K562 (cell line): Measurements from ENCODE around the gene WDFY2. TPM values are rescaled to one million over a fixed set of nuclear protein-coding genes. Genes with fewer than 3 reads are reported as not detected.

ENCODE experiments used
- ATAC-seq: fragments of 200-7000 bp; cut with Tn5 transposase; 3 replicates; pipeline ENCODE4 v1.9.1; 2020; ENCODE audit warnings: moderate library complexity
- BruUV-seq: library from RNA; stranded (reverse); fragments of 400-500 nt; replicated peaks from 2 replicates; lab custom pipeline; 2021; lab: Mats Ljungman, UMichigan
- CTCF ChIA-PET: fragments of 300-600 bp; formaldehyde crosslinking; extraction: SDS; loops from one replicate; lab custom pipeline; 2021; ENCODE audit warnings: low intra/inter-chr PET ratio; lab: Yijun Ruan, JAX
- POLR2A ChIA-PET: fragments of 300-600, 350-650 bp; sonication (Branson Sonifier 250); formaldehyde crosslinking; extraction: SDS; loops from one replicate; lab custom pipeline; 2021; ENCODE audit warnings: antibody characterized with exemption, inconsistent platforms; lab: Yijun Ruan, JAX
- DNase-seq, 4 experiments: peaks; one replicate each; pipeline versions ENCODE4 v3.0.0 to v3.0.0-alpha.2; 2011 to 2018; ENCODE audit warnings: low spot score in 3 of 4, mixed read lengths in 3 of 4; ENCODE audit errors: extremely low read depth in 1 of 4
- FAIRE-seq: peaks from 2 replicates; lab custom pipeline; 2011; peaks lifted over from hg19 to GRCh38; lab: Jason Lieb, UNC
- H2AFZ ChIP-seq: 2 replicates; pipeline ENCODE4 v1.6.0; 2011; ENCODE audit warnings: low read depth, low read length, control low read depth, inconsistent platforms
- H3K27ac ChIP-seq: fragments of 200-600 bp; 3 replicates; pipeline ENCODE4 v1.8.0; 2011; ENCODE audit warnings: low read depth, mild to moderate bottlenecking, control low read depth, inconsistent platforms, low read length, moderate library complexity, mixed read lengths; ENCODE audit errors: extremely low read depth
- H3K27me3 ChIP-seq, 2 experiments: fragments of 300-600 bp in 1 of 2; 2 replicates in 1 of 2; 3 replicates in 1 of 2; pipeline versions ENCODE4 v1.6.0 to v1.8.0; 2011; ENCODE audit warnings: inconsistent platforms in 2 of 2, low read length in 2 of 2, mild to moderate bottlenecking in 1 of 2, mixed read lengths in 1 of 2, moderate library complexity in 1 of 2; ENCODE audit not compliant: control insufficient read depth in 2 of 2, insufficient read depth in 2 of 2
- H3K36me3 ChIP-seq: fragments of 300-600 bp; 3 replicates; pipeline ENCODE4 v1.8.0; 2011; ENCODE audit warnings: mild to moderate bottlenecking, low read length, inconsistent platforms; ENCODE audit not compliant: control insufficient read depth, insufficient read depth
- H3K4me1 ChIP-seq, 2 experiments: fragments of 200-600 bp in 1 of 2; replicated peaks in 1 of 2; 2 replicates in 1 of 2; 3 replicates in 1 of 2; pipeline versions ENCODE4 v1.5.1 to v1.8.0; 2011; ENCODE audit warnings: inconsistent platforms in 2 of 2, low read length in 2 of 2, mild to moderate bottlenecking in 1 of 2, mixed read lengths in 1 of 2, moderate library complexity in 1 of 2; ENCODE audit not compliant: control insufficient read depth in 2 of 2, insufficient read depth in 2 of 2
- H3K4me2 ChIP-seq: 2 replicates; pipeline ENCODE4 v1.6.1; 2011; ENCODE audit warnings: low read length, control low read depth, inconsistent platforms, mixed read lengths; ENCODE audit not compliant: insufficient read depth
- H3K4me3 ChIP-seq: fragments of 200-600 bp; sonication (generic), shearing (Covaris generic); 2 replicates; pipeline ENCODE4 v1.5.1; 2016; ENCODE audit warnings: control low read depth, inconsistent platforms
- H3K79me2 ChIP-seq: fragments of 200-600 bp; 3 replicates; pipeline ENCODE4 v1.8.0; 2011; ENCODE audit warnings: low read length, inconsistent platforms; ENCODE audit not compliant: control insufficient read depth, insufficient read depth
- H3K9ac ChIP-seq, 2 experiments: 2 replicates each; pipeline versions ENCODE4 v1.6.0 to v1.6.1; 2011; ENCODE audit warnings: low read depth in 2 of 2, low read length in 2 of 2, control low read depth in 1 of 2, inconsistent platforms in 1 of 2, mild to moderate bottlenecking in 1 of 2, mixed read lengths in 1 of 2; ENCODE audit not compliant: insufficient read depth in 1 of 2
- H3K9me1 ChIP-seq: one replicate; pipeline ENCODE4 v1.6.0; 2011; ENCODE audit warnings: inconsistent platforms, mild to moderate bottlenecking, low read length, moderate library complexity; ENCODE audit not compliant: control insufficient read depth, insufficient read depth
- H3K9me3 ChIP-seq: replicated peaks from 2 replicates; pipeline ENCODE4 v1.5.1; 2011; ENCODE audit warnings: low read depth, low read length, inconsistent platforms; ENCODE audit not compliant: control insufficient read depth, insufficient read depth
- H4K20me1 ChIP-seq: replicated peaks from 2 replicates; pipeline ENCODE4 v1.6.1; 2011; ENCODE audit warnings: low read length, inconsistent platforms, mixed read lengths; ENCODE audit not compliant: control insufficient read depth, insufficient read depth
- C11orf30 ChIP-seq: fragments of 450-650 bp; IDR thresholded peaks from 2 replicates; pipeline ENCODE4 v1.6.1; 2016; ENCODE audit warnings: low read depth, mild to moderate bottlenecking
- CGGBP1 ChIP-seq: fragments of 250-450 bp; sonication (Bioruptor Pico); IDR thresholded peaks from 2 replicates; pipeline ENCODE4 v1.9.0; 2021; ENCODE audit warnings: mild to moderate bottlenecking
- CTCF ChIP-seq, 3 experiments: IDR thresholded peaks in 2 of 3; conservative IDR thresholded peaks in 1 of 3; 2 replicates each; pipeline ENCODE4 v1.5.1; 2011 to 2012; ENCODE audit warnings: low read length in 3 of 3, mild to moderate bottlenecking in 3 of 3, control low read depth in 2 of 3, improper control_type of control experiment in 1 of 3, inconsistent platforms in 1 of 3, low read depth in 1 of 3, mixed read lengths in 1 of 3, moderate library complexity in 1 of 3; ENCODE audit not compliant: insufficient read depth in 2 of 3
- E4F1 ChIP-seq: fragments of 250-450 bp; sonication (Bioruptor Pico); IDR thresholded peaks from 2 replicates; pipeline ENCODE4 v1.5.0; 2021; ENCODE audit warnings: mild to moderate bottlenecking, borderline replicate concordance
- GATA2 ChIP-seq: sonication (generic); formaldehyde crosslinking; IDR thresholded peaks from 2 replicates; pipeline ENCODE4 v1.4.0; 2020; ENCODE audit warnings: mild to moderate bottlenecking, missing genetic modification reagents
- RAD21 ChIP-seq, 2 experiments: fragments of 250-450 bp in 1 of 2; fragments of 450-650 bp in 1 of 2; sonication (Bioruptor Pico) in 1 of 2; formaldehyde crosslinking in 1 of 2; IDR thresholded peaks in 1 of 2; conservative IDR thresholded peaks in 1 of 2; 2 replicates each; pipeline versions ENCODE4 v1.4.0 to v1.8.0; 2020 to 2022; ENCODE audit warnings: mild to moderate bottlenecking in 2 of 2, moderate library complexity in 1 of 2
- WGBS: fragments of 100-300 bp; shearing (Covaris generic); methylation state at CpG from one replicate; pipeline ENCODE4 v1.1.6; 2016; ENCODE audit warnings: low coverage, mixed read lengths; ENCODE audit not compliant: insufficient coverage; ENCODE audit errors: missing lambda C conversion rate; 5-methylcytosine and 5-hydroxymethylcytosine counted together
- in situ Hi-C: fragments of 300-500 bp; cut with MboI; formaldehyde crosslinking; loops from 4 replicates; pipeline ENCODE4 v1.15.0; 2018; ENCODE audit warnings: inconsistent platforms, mixed read lengths
- intact Hi-C: fragments of 100-400 bp; cut with micrococcal nuclease; formaldehyde crosslinking; loops from 2 replicates; pipeline ENCODE4 v1.14.2; 2022
- polyA plus RNA-seq, 8 experiments: library from polyadenylated mRNA; depleted of rRNA in 4 of 8; stranded (reverse) in 5 of 8; unstranded in 3 of 8; fragments of >200 nt; fragmentation: Nextera tagmentation in 2 of 8; fragmentation: Illumina TruSeq in 1 of 8; extraction: Ambion mirVana in 2 of 8; extraction: Trizol in 1 of 8; gene quantifications; 2 replicates each; pipeline versions ENCODE4 v1.2.1 to v1.2.3, GENCODE V29; 2011 to 2014; ENCODE audit warnings: inconsistent platforms in 1 of 8, missing spikeins in 1 of 8
- total RNA-seq, 7 experiments: library from RNA; depleted of rRNA in 6 of 7; stranded (reverse); fragments of >200 nt in 6 of 7; fragmentation: Illumina TruSeq in 2 of 7; extraction: Trizol in 2 of 7; gene quantifications; 2 replicates each; pipeline versions ENCODE4 v1.2.1 to v1.2.3, GENCODE V29; 2011 to 2021; ENCODE audit warnings: low replicate concordance in 1 of 7

WDFY2 gene
- total and polyA plus RNA-seq, 9 of the 15 experiments (the other 6 are each of a cell fraction or from before 2014, with no cell fraction given), result 0.66 to 6.4 (median 4.4) TPM

GRCh38 chr13:51771418-51772104 lies 187.3 kb downstream of the WDFY2 start:
- TF ChIP-seq RAD21 (CRISPR knock-in tag; conservative IDR thresholded peaks at IDR 0.05 in 1 of 2, IDR thresholded peaks at IDR 0.05 in 1 of 2) (peak in 1 of 2 experiments; percentile 52; a peak in 3 of 4 replicates), C11orf30 (no peak), E4F1 (CRISPR knock-in tag) (no peak), CGGBP1 (no peak), GATA2 (CRISPR knock-in tag) (0 out of 2 replicates have a peak, but pooled peaks have one; percentile 17), CTCF (IDR thresholded peaks at IDR 0.05 in 2 of 3, conservative IDR thresholded peaks at IDR 0.05 in 1 of 3; ENCODE audit: insufficient read depth in 2 of 3, low read depth in 1 of 3, low read length in 3 of 3) (peak; percentile 18 to 44 (median 20); a peak in 2 of 6 replicates)
- H4K20me1 ChIP-seq, result no peaks in the 10 kb centered on the region
- ATAC-seq, result peak; percentile 90
- H3K9me3 ChIP-seq, result no peaks in the 10 kb centered on the region
- H3K9me1 ChIP-seq, result no peaks in the 10 kb centered on the region
- no peak overlapping the region for H2AFZ ChIP-seq
- BruUV-seq, result no TSS peak
- 36% methylated on average over 16 of the region's 17 CpGs for WGBS
- intact Hi-C loops, result no loop called here
- peaks cover 0 to 3% of the 10 kb centered on the region in 2 experiments; a peak in 2 of 5 replicates for H3K4me1 ChIP-seq
- peak; percentile 58 for FAIRE-seq
- H3K9ac ChIP-seq, result peak overlapping the region in 1 of 2 experiments; percentile 52; a peak in 1 of 4 replicates
- H3K79me2 ChIP-seq, result no peaks in the 10 kb centered on the region
- in situ Hi-C loops, result no loop called here
- no peak overlapping the region for H3K4me3 ChIP-seq
- ChIA-PET POLR2A (interaction anchor here (1.2 kb wide), 1 partner anchor 19 kb away, joined by 3 read pairs; no protein-coding TSS in a partner anchor), CTCF (no interaction called here)
- no peaks in the 10 kb centered on the region for H3K27me3 ChIP-seq
- H3K27ac ChIP-seq, result no peak overlapping the region
- no peaks in the 10 kb centered on the region for H3K36me3 ChIP-seq
- DNase-seq, result peak in 2 of 4 experiments; percentile 23 to 39
- H3K4me2 ChIP-seq, result no peak overlapping the region
